Stimulated activated CD4-positive, alpha-beta T cell treated with anti-CD3 and anti-CD28 coated beads, TNF-alpha, amount 100 ng/mL, for 1 hour (primary cell): ENCODE results near the gene AP4S1.

Experiments used
- DNase-seq, 3 donors: peaks; one replicate each; pipeline ENCODE4 v3.0.0-alpha.2; 2020; ENCODE audit warnings: low read depth in 3 of 3, low spot score in 1 of 3

Gene AP4S1, protein sequence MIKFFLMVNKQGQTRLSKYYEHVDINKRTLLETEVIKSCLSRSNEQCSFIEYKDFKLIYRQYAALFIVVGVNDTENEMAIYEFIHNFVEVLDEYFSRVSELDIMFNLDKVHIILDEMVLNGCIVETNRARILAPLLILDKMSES

GRCh38 chr14:31025367-31026076, at the start of gene AP4S1:
Gene AP4S1, plus strand, starts transcription at chr14:31025649. Its CDS starts 40,548 bp downstream, at chr14:31066197.
- DNase-seq = peak in 2 of 3 donors; percentile 15 to 40

- DNase-seq = no peak
These were observed 47.7 kb upstream of the AP4S1 start for GRCh38 chr14:30977752-30978151.

- peak in 1 of 3 donors; percentile 6 for DNase-seq
These were observed 45.2 kb upstream of the AP4S1 start for GRCh38 chr14:30980106-30980704.

DNA sequence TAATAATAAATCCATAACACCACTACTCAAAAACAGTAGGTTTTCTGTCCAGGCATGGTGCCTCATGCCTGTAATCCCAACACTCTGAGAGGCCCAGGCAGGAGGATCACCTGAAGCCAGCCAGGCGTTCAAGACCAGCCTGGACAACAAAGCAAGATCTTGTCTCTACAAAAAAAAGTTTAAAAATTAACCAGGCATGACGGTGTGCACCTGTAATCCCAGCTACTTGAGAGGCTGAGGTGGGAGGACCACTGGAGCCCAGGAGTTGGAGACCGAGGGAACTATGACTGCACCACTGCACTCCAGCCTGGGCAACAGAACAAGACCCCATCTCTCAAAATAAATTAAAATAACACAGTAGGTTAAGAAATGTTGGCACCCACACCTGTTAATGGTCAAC, 44.5 kb upstream of the AP4S1 start:
- DNase-seq = no peak

DNA sequence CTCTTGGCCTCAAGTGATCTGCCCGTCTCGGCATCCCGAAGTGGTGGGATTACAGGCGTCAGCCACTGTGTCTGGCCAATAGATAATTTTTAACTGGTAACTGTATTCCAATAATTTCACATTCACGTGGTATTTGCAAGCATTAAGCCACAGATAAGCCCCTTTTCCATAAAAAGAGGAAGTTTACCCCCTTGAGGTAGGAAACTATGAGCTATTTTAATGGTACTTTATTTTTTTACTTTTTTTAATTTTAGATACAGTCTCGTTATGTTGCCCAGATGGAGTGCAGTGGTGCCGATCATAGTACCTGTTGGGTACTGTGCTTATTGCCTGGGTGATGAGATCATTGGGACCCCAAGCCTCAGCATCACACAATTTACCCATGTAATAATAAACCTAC, 42.9 kb upstream of the AP4S1 start:
- no peak for DNase-seq

GRCh38 chr14:30983858-30984257, 41.6 kb upstream of the AP4S1 start:
- no peak for DNase-seq

DNA sequence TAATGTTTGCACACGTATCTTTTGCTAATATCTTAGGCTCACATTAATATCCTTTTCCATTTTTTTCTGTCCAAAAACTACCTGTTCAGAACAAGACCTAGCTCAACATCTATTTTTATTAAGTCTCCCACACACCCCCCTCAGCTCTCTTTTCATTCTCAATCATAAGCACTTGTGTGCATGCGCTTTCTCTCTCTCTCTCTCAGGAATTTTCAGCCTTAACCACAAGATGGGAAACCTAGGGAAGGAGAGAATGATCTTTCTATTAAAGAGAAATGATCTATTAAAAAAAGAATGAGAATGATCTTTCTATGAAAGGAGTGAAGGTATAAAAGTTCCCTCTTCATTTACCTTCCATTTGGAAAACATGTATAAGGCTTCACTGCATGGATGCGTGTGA, 39.7 kb upstream of the AP4S1 start:
- DNase-seq = no peak

DNA sequence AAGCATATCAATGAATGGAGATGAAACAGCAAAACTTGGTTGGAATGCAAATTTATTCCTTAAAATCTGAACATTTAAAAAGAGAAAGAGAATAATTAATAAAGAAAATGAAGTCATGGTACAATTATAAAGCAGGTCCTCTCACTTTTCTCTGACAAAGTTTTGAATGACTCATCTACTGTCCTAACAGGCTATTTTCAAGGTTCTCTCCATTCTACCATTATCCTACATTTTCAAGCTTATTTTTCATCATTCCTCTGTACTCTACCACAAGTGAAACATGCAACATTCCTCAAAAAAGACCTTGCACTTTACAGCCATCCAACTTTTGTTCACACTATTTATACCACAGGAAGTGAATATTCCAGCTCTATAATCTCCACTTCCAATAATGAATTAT, 36.9 kb upstream of the AP4S1 start:
- no peak for DNase-seq

DNA sequence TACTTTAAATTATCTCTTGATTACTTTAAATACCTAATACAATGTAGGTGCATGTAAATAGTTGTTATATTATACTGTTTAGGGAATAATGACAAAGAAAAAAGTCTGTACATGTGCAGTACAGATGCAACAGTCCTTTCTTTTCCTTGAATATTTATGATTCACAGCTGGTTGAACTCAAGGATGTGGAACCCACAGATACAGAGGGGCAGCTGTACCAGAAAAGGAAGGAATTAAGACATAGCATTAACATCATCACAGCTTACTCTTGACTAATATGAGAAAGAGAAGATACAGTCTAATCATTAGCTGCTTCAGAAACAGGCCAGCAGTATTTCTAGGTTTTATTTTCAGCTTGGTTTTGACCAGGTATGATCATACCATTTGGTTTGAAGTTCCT, 34.7 kb upstream of the AP4S1 start:
- DNase-seq = no peak

DNA sequence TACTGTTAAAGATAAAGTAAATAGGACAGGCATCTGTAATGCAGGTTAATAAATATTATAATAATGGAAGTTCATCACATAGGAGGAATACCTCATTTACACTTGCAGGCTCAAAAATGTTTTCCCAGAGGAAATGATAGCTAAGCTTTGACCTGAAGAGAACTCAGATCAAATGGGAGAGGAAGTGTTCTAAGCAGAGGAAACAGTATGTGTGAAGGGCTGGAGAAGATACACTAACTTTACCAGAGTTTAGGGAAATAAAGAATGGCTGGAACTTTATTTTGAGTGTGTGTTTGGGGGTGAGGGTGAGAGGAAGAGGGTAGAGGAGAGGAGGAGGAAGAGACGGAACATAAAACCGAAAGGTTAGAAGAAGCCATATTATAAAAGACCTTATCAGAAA, 34.0 kb upstream of the AP4S1 start:
- DNase-seq = no peak

DNA sequence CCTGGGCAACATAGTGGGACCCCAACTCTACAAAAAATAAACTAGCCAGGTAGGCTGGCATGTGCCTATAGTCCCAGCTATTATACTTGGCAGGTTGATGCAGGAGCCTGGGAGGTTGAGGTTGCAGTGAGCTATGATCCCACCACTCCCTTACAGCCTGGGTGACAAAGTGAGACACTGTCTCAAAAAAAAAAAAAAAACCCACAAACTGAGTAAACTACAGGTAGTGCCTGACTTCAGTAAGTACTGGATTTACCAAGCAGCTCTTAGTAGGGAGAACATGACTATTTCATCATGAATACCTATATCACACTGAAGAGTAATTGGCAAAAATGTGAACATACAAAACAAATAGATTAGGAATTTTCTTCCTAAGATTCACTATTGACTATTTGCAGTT, 32.4 kb upstream of the AP4S1 start:
- no peak for DNase-seq

DNA sequence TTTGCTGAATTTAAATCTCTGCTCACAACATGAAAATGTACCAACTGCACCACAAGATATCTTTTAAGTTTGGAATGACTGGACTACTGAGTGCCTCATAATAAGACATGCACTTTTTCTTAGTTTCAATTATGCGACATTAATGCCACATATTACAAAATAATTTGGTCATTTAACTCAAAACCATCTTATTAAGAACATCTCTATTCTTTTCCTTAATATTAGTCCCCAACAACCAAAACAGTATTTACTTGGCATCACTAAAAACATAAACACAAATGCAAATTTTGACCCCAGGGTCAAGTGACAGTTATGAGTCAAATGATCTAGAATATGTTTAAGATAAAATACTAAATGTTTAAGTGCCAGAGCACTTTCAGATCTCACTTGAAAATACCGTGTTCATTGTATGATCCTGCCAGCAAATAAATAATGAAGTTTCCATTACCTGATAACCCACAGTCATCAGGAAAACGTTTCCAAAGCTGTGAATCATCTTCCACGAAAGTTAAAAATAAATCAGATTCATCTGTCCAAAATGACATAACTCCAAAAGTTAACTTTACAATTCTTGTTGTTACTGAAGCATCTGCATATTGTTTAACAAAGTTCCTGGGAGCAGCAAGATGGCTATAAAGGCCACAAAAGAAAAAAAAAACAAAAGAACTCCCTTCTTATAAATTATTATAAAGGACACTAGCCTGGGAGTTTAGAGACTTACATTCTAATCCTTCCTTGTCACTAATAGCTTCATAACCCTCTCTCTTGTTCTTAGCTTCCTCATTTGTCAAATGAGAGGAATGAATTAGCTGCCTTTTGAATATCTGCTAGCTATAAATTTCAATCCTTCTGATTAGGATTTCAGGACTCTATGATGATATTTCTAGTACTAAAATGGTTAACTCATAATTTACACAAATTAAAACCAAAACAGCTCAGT, 30.5 kb upstream of the AP4S1 start:
- no peak for DNase-seq

DNA sequence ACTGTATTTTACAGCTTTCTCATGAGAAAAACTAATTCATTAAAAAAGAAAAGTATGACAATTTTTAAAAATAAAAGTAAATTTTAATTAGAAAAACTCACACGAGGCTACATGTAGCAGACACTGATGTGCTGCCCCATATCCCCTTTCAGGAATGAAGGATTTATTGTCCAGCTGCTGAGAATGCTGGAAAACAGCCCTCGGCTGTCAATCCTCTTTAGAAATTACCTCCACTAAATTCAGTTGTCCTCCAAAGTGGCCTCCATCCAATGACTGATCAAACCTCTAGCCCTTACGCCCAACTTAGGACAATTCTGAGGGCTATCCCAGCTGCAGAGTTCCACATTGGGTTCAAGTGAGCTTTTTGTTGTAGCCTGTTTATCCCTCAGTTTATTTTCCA, 29.8 kb upstream of the AP4S1 start:
- no peak for DNase-seq

- DNase-seq = no peak
These were observed 28.4 kb upstream of the AP4S1 start for GRCh38 chr14:30996892-30997659.

DNA sequence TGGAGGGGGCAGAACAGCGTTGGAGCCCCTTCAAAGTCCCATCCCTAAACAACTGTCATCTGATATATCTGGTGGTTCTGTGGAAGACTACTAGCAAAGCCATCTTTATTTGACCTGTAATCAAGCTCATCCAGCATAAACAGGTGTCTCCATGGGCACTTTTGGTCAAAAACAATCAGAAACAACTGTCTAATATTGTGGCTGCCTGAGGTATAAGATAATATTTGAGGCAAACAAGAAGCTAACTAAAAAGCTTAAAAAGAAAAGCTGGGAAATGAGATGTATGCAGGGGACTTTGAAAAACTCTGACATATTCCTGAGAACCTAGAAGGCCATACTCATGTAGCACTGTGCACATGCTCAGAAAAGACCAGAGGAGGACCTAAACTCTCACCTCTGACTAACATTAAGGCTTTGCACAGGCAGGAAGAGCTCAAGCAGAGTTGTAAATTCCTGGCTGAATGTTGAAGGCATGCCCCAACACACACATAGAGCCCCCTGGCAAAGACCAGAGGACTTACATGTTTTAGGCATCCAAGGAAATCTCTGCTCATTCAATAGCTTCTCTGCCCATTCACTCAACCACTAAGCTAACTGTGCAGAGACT, 27.2 kb upstream of the AP4S1 start:
- DNase-seq = no peak

- no peak for DNase-seq
These were observed 26.2 kb upstream of the AP4S1 start for GRCh38 chr14:30999038-30999773.

GRCh38 chr14:31000629-31001338, 24.7 kb upstream of the AP4S1 start:
- DNase-seq = no peak

GRCh38 chr14:31001339-31001658, 24.1 kb upstream of the AP4S1 start:
- no peak for DNase-seq

- no peak for DNase-seq
These were observed 22.2 kb upstream of the AP4S1 start for GRCh38 chr14:31003284-31003683.
